HEK293 (cell line): Measurements from ENCODE around the gene RNF32.

Experiments used
- CTCF ChIA-PET: fragments of 350-600 bp; formaldehyde crosslinking; extraction: SDS; loops from one replicate; lab custom pipeline; 2021; ENCODE audit warnings: antibody characterized with exemption; lab: Yijun Ruan, JAX
- POLR2A ChIA-PET: fragments of 300-600 bp; formaldehyde crosslinking; extraction: SDS; loops from one replicate; lab custom pipeline; 2020; ENCODE audit warnings: antibody characterized with exemption, inconsistent platforms; lab: Yijun Ruan, JAX
- H3K27ac ChIP-seq: fragments of 200-500 bp; sonication (Bioruptor generic); 2 replicates; pipeline ENCODE4 v1.5.1; 2014; ENCODE audit warnings: low read depth, low read length, control low read depth, inconsistent platforms; ENCODE audit errors: extremely low read depth
- H3K36me3 ChIP-seq, 2 experiments: fragments of 200-500 bp in 1 of 2; sonication (Bioruptor generic) in 1 of 2; 1 replicate in 1 of 2; 2 replicates in 1 of 2; pipeline ENCODE4 v1.5.1; 2014 to 2017; ENCODE audit warnings: inconsistent platforms in 2 of 2, low read length in 2 of 2; ENCODE audit not compliant: control insufficient read depth in 2 of 2, insufficient read depth in 1 of 2
- H3K4me1 ChIP-seq: fragments of 200-500 bp; sonication (Bioruptor generic); 2 replicates; pipeline ENCODE4 v1.5.1; 2014; ENCODE audit warnings: mild to moderate bottlenecking, low read length, inconsistent platforms; ENCODE audit not compliant: control insufficient read depth, insufficient read depth
- H3K4me3 ChIP-seq: 2 replicates; pipeline ENCODE4 v1.5.1; 2011; ENCODE audit warnings: low read depth, mild to moderate bottlenecking, control low read depth, low read length, moderate library complexity
- H3K9me3 ChIP-seq: fragments of 200-500 bp; sonication (Bioruptor generic); 2 replicates; pipeline ENCODE4 v1.5.1; 2014; ENCODE audit warnings: low read depth, low read length, inconsistent platforms; ENCODE audit not compliant: control insufficient read depth, insufficient read depth
- KLF9 ChIP-seq: fragments of 450-650 bp; formaldehyde crosslinking; IDR thresholded peaks from 2 replicates; pipeline ENCODE4 v1.5.1; 2016; ENCODE audit warnings: missing biosample characterization, missing genetic modification characterization, low read depth
- SCRT1 ChIP-seq: fragments of 450-650 bp; formaldehyde crosslinking; IDR thresholded peaks from 2 replicates; pipeline ENCODE4 v1.5.1; 2016; ENCODE audit warnings: missing biosample characterization, missing genetic modification characterization, borderline replicate concordance
- SCRT2 ChIP-seq: fragments of 450-650 bp; formaldehyde crosslinking; IDR thresholded peaks from 2 replicates; pipeline ENCODE4 v1.5.1; 2016; ENCODE audit warnings: missing biosample characterization, missing genetic modification characterization
- TCF7L2 ChIP-seq: IDR thresholded peaks from 2 replicates; pipeline ENCODE4 v1.6.1; 2011; ENCODE audit warnings: low read depth, mild to moderate bottlenecking, inconsistent platforms, low read length, moderate library complexity, borderline replicate concordance
- ZBTB10 ChIP-seq: fragments of 450-650 bp; formaldehyde crosslinking; IDR thresholded peaks from 2 replicates; pipeline ENCODE4 v1.5.1; 2016; ENCODE audit warnings: missing biosample characterization, missing genetic modification characterization
- ZEB2 ChIP-seq: fragments of 450-650 bp; formaldehyde crosslinking; IDR thresholded peaks from 2 replicates; pipeline ENCODE4 v1.5.1; 2016; ENCODE audit warnings: missing biosample characterization, missing genetic modification characterization
- ZNF280C ChIP-seq: fragments of 450-650 bp; formaldehyde crosslinking; IDR thresholded peaks from 2 replicates; pipeline ENCODE4 v1.5.1; 2016; ENCODE audit warnings: missing biosample characterization, missing genetic modification characterization
- ZNF37A ChIP-seq: fragments of 450-650 bp; IDR thresholded peaks from 2 replicates; pipeline ENCODE4 v1.5.1; 2018; ENCODE audit warnings: missing biosample characterization, missing genetic modification characterization
- TF ChIP-seq, protein P1 (sequence below): fragments of 450-650 bp; formaldehyde crosslinking; IDR thresholded peaks from 2 replicates; pipeline ENCODE4 v1.5.0; 2017; ENCODE audit warnings: missing biosample characterization, missing genetic modification characterization, borderline replicate concordance

Gene RNF32

GRCh38 chr7:156665101-156665500 lies 24.5 kb downstream of the RNF32 start (continued):
- no peak for TF ChIP-seq ZBTB10
- TF ChIP-seq ZNF280C (tag by site-specific recombination), result no peak
- TF ChIP-seq ZEB2 (tag by site-specific recombination), result no peak

DNA sequence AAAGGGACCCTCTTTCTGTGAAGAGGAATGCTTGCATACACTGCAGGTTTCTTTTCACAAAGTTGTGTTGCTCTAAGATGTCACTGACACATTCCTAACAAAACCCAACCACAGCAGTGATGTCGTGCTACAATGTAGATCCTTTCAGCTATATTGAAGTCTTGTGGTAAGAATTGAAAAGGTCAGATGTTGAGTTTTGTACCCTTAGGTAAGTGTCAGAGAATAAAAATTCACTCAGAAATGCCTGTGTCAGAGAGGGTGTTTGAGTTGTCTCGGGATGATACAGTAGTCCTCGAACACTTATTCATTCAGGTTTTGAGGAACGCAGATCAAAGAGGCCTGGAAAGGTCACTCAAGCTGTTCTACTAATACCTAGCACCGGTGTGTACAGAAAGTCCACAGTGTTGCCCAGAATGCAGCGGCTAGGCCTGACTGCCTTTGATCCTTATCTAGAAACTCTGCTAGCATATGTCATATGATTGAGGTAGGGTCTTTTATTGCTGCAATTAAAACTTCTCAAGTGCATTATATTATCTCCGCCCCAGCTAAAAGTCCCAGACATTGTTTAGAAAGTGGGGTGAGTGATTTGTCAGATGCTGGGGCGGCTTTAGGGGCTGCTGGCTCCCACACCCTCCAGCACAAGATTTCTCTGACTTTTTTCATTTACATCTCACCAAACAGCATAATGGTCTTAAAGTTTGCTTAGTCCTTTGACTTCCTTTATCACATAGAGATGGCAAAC lies 26.0 kb downstream of the RNF32 start:
- H3K4me3 ChIP-seq, result no peak overlapping the region
- H3K4me1 ChIP-seq, result no peaks in the 10 kb centered on the region
- POLR2A ChIA-PET, result no interaction called here
- CTCF ChIA-PET, result no interaction called here
- no peaks in the 10 kb centered on the region for H3K9me3 ChIP-seq
- peaks cover 0 to 15% of the 10 kb centered on the region in 2 experiments; a peak in 1 of 3 replicates for H3K36me3 ChIP-seq
- TF ChIP-seq ZNF37A (tag by site-specific recombination) (no peak), TCF7L2 (peak; percentile 98)
- TF ChIP-seq, all 188 proteins: peak for 1
- H3K27ac ChIP-seq, result no peak overlapping the region

DNA sequence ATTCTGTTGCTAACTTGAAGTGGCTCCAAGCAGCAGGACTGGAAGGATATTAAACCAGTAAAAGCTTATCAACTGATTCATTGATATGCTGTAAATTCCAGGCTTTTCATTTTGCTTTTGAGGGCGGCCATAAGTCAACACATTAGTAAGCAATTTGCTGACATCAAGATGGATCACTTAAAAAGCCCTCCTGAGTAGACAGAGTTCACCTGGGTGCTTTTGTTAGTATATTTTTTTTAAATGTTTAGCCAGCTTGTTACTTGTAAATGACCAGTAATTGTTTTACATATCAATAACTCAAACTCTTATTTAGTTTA lies 26.5 kb downstream of the RNF32 start:
- H3K9me3 ChIP-seq, result no peaks in the 10 kb centered on the region
- H3K4me3 ChIP-seq, result no peak overlapping the region
- CTCF ChIA-PET, result no interaction called here
- no peak for TF ChIP-seq SCRT2 (tag by site-specific recombination)
- H3K4me1 ChIP-seq, result no peaks in the 10 kb centered on the region
- H3K27ac ChIP-seq, result no peak overlapping the region
- POLR2A ChIA-PET, result interaction anchor here (0.5 kb wide), 1 partner anchor 204 kb away, joined by 3 read pairs; no protein-coding TSS in a partner anchor
- H3K36me3 ChIP-seq, result peaks cover 0 to 18% of the 10 kb centered on the region in 2 experiments; a peak in 1 of 3 replicates

GRCh38 chr7:156668130-156668741 lies 27.7 kb downstream of the RNF32 start:
- CTCF ChIA-PET, result interaction anchor here (0.5 kb wide), 1 partner anchor 715 kb away, joined by 3 read pairs; no protein-coding TSS in a partner anchor
- Histone ChIP-seq H3K4me1 (no peaks in the 10 kb centered on the region), H3K27ac (no peak overlapping the region), H3K4me3 (no peak overlapping the region), H3K9me3 (no peaks in the 10 kb centered on the region), H3K36me3 (peaks cover 0 to 26% of the 10 kb centered on the region in 2 experiments; a peak in 1 of 3 replicates)
- POLR2A ChIA-PET, result no interaction called here
- TF ChIP-seq KLF9 (tag by site-specific recombination), result no peak
- TF ChIP-seq, protein P1, sequence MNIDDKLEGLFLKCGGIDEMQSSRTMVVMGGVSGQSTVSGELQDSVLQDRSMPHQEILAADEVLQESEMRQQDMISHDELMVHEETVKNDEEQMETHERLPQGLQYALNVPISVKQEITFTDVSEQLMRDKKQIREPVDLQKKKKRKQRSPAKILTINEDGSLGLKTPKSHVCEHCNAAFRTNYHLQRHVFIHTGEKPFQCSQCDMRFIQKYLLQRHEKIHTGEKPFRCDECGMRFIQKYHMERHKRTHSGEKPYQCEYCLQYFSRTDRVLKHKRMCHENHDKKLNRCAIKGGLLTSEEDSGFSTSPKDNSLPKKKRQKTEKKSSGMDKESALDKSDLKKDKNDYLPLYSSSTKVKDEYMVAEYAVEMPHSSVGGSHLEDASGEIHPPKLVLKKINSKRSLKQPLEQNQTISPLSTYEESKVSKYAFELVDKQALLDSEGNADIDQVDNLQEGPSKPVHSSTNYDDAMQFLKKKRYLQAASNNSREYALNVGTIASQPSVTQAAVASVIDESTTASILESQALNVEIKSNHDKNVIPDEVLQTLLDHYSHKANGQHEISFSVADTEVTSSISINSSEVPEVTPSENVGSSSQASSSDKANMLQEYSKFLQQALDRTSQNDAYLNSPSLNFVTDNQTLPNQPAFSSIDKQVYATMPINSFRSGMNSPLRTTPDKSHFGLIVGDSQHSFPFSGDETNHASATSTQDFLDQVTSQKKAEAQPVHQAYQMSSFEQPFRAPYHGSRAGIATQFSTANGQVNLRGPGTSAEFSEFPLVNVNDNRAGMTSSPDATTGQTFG (tag by site-specific recombination), result no peak
- no peak for TF ChIP-seq SCRT1 (tag by site-specific recombination)
- TF ChIP-seq, all 188 proteins: peak for 0
